Liver (tissue), 9 donors: ENCODE measurements around the gene PRAMEF1. TPM values are rescaled to one million over a fixed set of nuclear protein-coding genes. Genes with fewer than 3 reads are reported as not detected.
"Not testable (repeated sequence)": the region's sequence is repeated elsewhere in the genome, so short reads cannot be mapped to it uniquely, and the experiment has no call there.

Experiments
- DNase-seq: peaks from one replicate; pipeline ENCODE4 v3.0.0-alpha.2; 2017; ENCODE audit warnings: low spot score
- H3K27ac ChIP-seq, 2 donors: one replicate each; pipeline ENCODE4 v1.7.0; 2013; ENCODE audit warnings: inconsistent platforms in 2 of 2, low read length in 2 of 2, control low read depth in 1 of 2, low read depth in 1 of 2, mild to moderate bottlenecking in 1 of 2
- H3K27me3 ChIP-seq, 4 donors: one replicate each; pipeline versions ENCODE4 v1.6.1 to v1.7.0; 2013; ENCODE audit warnings: low read length in 3 of 4, inconsistent platforms in 1 of 4, mild to moderate bottlenecking in 1 of 4, moderate library complexity in 1 of 4; ENCODE audit not compliant: control insufficient read depth in 4 of 4, insufficient read depth in 4 of 4
- H3K36me3 ChIP-seq, 4 donors: one replicate each; pipeline versions ENCODE4 v1.6.1 to v1.7.0; 2013; ENCODE audit warnings: low read length in 3 of 4, mild to moderate bottlenecking in 3 of 4, low read depth in 1 of 4, moderate library complexity in 1 of 4; ENCODE audit not compliant: control insufficient read depth in 4 of 4, insufficient read depth in 3 of 4
- H3K4me1 ChIP-seq, 4 donors: one replicate each; pipeline versions ENCODE4 v1.6.1 to v1.7.0; 2013; ENCODE audit warnings: low read length in 3 of 4, mild to moderate bottlenecking in 3 of 4, moderate library complexity in 1 of 4; ENCODE audit not compliant: control insufficient read depth in 4 of 4, insufficient read depth in 4 of 4
- H3K4me3 ChIP-seq, 3 donors: one replicate each; pipeline versions ENCODE4 v1.6.1 to v1.7.0; 2013; ENCODE audit warnings: low read length in 3 of 3, control low read depth in 1 of 3, low read depth in 1 of 3, mild to moderate bottlenecking in 1 of 3
- H3K9ac ChIP-seq, 2 donors: one replicate each; pipeline ENCODE4 v1.7.0; 2013; ENCODE audit warnings: low read length in 2 of 2, mild to moderate bottlenecking in 2 of 2, moderate library complexity in 2 of 2, control low read depth in 1 of 2, low read depth in 1 of 2
- H3K9me3 ChIP-seq, 4 donors: one replicate each; pipeline versions ENCODE4 v1.6.1 to v1.7.0; 2013; ENCODE audit warnings: low read length in 3 of 4; ENCODE audit not compliant: control insufficient read depth in 4 of 4
- JUND ChIP-seq, 2 donors: IDR thresholded peaks; 2 replicates each; pipeline ENCODE4 v1.6.1; 2016; ENCODE audit warnings: antibody characterized with exemption in 2 of 2
- TAF1 ChIP-seq: conservative IDR thresholded peaks from 2 replicates; pipeline ENCODE4 v1.6.1; 2016; ENCODE audit warnings: antibody characterized with exemption, mild to moderate bottlenecking
- WGBS: extraction: QIAGEN DNeasy Blood & Tissue Kit; methylation state at CpG from one replicate; pipeline ENCODE4 v1.1.7; 2013; 5-methylcytosine and 5-hydroxymethylcytosine counted together
- polyA plus RNA-seq, 2 donors: library from polyadenylated mRNA; stranded (reverse) in 1 of 2; unstranded in 1 of 2; fragments of 200-250 nt in 1 of 2; fragments of >200 nt in 1 of 2; fragmentation: Nextera tagmentation in 1 of 2; extraction: Ambion mirVana in 1 of 2; gene quantifications; one replicate each; pipeline versions ENCODE4 v1.2.1 to v1.2.3, GENCODE V29; 2013 to 2015
- total RNA-seq, 2 donors: library from RNA; depleted of rRNA; stranded (reverse); fragments of >200 nt; gene quantifications; one replicate each; pipeline ENCODE4 v1.2.3, GENCODE V29; 2014
- TF ChIP-seq, protein P1 (sequence below): IDR thresholded peaks from 2 replicates; pipeline ENCODE4 v1.6.1; 2016; ENCODE audit warnings: antibody characterized with exemption
- donor health status: healthy.
- donor health status: healthy.
- donor health status: healthy.
- donor health status: healthy.
- donor health status: healthy.

Gene PRAMEF1
- total and polyA plus RNA-seq, 4 donors = not detected

DNA sequence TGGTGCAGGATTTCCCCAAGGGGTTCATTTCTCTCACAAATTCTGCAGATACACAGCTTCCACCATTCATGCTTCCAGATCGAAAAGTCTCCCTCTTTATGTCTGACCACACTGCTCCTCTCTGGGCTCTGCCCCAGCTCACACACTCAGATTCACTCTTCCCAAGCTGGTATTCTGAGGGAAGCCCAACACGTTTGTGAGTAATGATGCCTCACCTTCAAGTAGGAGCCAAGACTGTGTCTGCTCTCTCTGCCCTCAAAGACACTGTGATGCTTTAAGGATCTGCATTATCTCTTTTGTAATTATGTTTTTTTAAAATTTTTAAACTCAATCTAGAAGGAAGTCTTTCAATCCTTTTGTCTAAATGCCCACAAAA, 20.2 kb downstream of the PRAMEF1 start (continued):
- TF ChIP-seq, protein P1, sequence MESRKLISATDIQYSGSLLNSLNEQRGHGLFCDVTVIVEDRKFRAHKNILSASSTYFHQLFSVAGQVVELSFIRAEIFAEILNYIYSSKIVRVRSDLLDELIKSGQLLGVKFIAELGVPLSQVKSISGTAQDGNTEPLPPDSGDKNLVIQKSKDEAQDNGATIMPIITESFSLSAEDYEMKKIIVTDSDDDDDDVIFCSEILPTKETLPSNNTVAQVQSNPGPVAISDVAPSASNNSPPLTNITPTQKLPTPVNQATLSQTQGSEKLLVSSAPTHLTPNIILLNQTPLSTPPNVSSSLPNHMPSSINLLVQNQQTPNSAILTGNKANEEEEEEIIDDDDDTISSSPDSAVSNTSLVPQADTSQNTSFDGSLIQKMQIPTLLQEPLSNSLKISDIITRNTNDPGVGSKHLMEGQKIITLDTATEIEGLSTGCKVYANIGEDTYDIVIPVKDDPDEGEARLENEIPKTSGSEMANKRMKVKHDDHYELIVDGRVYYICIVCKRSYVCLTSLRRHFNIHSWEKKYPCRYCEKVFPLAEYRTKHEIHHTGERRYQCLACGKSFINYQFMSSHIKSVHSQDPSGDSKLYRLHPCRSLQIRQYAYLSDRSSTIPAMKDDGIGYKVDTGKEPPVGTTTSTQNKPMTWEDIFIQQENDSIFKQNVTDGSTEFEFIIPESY = no peak
- TF ChIP-seq TAF1 (no peak), JUND (IDR thresholded peaks at IDR 0.05) (no peak)

DNA sequence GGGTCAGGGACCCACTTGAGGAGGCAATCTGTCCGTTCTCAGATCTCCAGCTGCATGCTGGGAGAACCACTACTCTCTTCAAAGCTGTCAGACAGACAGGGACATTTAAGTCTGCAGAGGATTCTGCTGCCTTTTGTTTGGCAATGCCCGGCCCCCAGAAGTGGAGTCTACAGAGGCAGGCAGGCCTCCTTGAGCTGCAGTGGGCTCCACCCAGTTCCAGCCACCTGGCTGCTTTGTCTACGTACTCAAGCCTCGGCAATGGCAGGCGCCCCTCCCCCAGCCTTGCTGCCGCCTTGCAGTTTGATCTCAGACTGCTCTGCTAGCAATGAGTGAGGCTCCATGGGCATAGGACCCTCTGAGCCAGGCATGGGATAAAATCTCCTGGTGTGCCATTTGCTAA, 27.9 kb downstream of the PRAMEF1 start:
- H3K4me1 ChIP-seq, H3K27me3 ChIP-seq, DNase-seq, H3K4me3 ChIP-seq, H3K27ac ChIP-seq, H3K36me3 ChIP-seq, H3K9ac ChIP-seq, H3K9me3 ChIP-seq: not testable (repeated sequence)
- whole genome bisulfite sequencing = 67% methylated on average over 6 of the region's 6 CpGs

DNA sequence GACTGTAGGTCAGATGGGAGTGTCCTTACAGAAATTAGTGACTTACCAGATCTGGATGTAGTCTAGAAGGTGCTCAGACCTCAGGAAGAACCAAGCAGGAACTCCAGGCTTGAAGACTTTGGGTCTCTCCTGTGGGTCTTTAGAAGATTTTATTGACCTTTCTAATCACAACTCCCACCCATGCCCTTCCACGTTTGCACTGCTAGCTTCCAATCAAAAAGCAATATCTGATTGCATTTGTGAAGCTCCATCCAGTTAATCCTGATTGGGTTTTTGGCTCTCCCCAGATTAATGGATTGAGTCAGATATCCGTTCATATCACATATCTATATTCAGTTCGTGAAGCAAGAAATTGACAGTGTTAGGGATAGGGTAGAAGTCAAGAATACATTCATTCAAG, 40.1 kb downstream of the PRAMEF1 start, which contains the start of gene PRAMEF11:
Gene PRAMEF11 (minus strand): TSS at position 101 of the 400 bp plus-strand sequence. CDS start 2,621 bp downstream, outside the sequence.
- not testable (repeated sequence) for H3K36me3 ChIP-seq, H3K9me3 ChIP-seq, DNase-seq, H3K9ac ChIP-seq, H3K27me3 ChIP-seq, H3K27ac ChIP-seq, H3K4me1 ChIP-seq, H3K4me3 ChIP-seq
- 59% methylated on average over 3 of the region's 3 CpGs for WGBS

DNA sequence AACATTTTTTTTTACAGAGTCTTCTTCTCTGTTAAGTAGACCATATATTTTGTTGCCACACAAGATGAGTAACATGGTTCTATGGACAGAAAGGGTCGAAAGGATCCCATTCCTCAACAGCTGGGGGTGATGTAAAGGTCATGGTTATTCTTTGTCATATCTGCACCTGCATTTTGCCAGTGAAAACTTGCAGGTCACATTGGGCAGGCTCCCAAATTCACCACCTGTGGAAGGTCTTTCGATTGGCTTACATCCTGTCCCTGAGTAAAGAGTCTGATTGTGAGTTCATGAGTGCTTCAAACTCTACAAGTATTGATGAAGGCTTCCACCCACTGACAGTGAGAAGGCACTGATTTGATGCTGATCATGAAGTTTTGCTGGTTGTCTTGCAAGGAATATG, 42.1 kb downstream of the PRAMEF1 start:
- H3K4me3 ChIP-seq, H3K27me3 ChIP-seq, H3K9ac ChIP-seq, H3K36me3 ChIP-seq, DNase-seq, H3K27ac ChIP-seq, H3K9me3 ChIP-seq, H3K4me1 ChIP-seq: not testable (repeated sequence)
- 46% methylated on average over 2 of the region's 2 CpGs for WGBS

Other genes starting within 250 kb of the PRAMEF1 start
- 100 to 1,000 TPM in 1 of 2 donors, 10 to 100 TPM in 1; 62.6 to 146 TPM for gene DHRS3, start 173.2 kb upstream of the PRAMEF1 start, total RNA-seq
- 100 to 1,000 TPM; 170 to 185 TPM for gene DHRS3, start 173.2 kb upstream of the PRAMEF1 start, polyA plus RNA-seq
- gene AADACL4, start 147.3 kb upstream of the PRAMEF1 start, total RNA-seq = not detected
- not detected for gene AADACL4, start 147.3 kb upstream of the PRAMEF1 start, polyA plus RNA-seq
- gene AADACL3, start 75.3 kb upstream of the PRAMEF1 start, total RNA-seq = not detected
- not detected for gene AADACL3, start 75.3 kb upstream of the PRAMEF1 start, polyA plus RNA-seq
- gene CFAP107, start 45.2 kb upstream of the PRAMEF1 start, total RNA-seq = not detected
- not detected for gene CFAP107, start 45.2 kb upstream of the PRAMEF1 start, polyA plus RNA-seq
- not detected for gene PRAMEF12, start 17.7 kb upstream of the PRAMEF1 start, total RNA-seq
- gene PRAMEF12, start 17.7 kb upstream of the PRAMEF1 start, polyA plus RNA-seq = not detected
- not detected for gene PRAMEF11, start 40.0 kb downstream of the PRAMEF1 start, total RNA-seq
- not detected for gene PRAMEF11, start 40.0 kb downstream of the PRAMEF1 start, polyA plus RNA-seq
- not detected for gene HNRNPCL1, start 57.3 kb downstream of the PRAMEF1 start, total RNA-seq
- not detected for gene HNRNPCL1, start 57.3 kb downstream of the PRAMEF1 start, polyA plus RNA-seq
- not detected for gene PRAMEF2, start 65.7 kb downstream of the PRAMEF1 start, total RNA-seq
- not detected for gene PRAMEF2, start 65.7 kb downstream of the PRAMEF1 start, polyA plus RNA-seq
- not detected for gene PRAMEF4, start 94.8 kb downstream of the PRAMEF1 start, total RNA-seq
- gene PRAMEF4, start 94.8 kb downstream of the PRAMEF1 start, polyA plus RNA-seq = not detected
- gene PRAMEF10, start 106.9 kb downstream of the PRAMEF1 start, total RNA-seq = not detected
- under 1 TPM in 1 of 2 donors, not detected in 1; 0.39 TPM for gene PRAMEF10, start 106.9 kb downstream of the PRAMEF1 start, polyA plus RNA-seq
- not detected for gene PRAMEF7, start 125.2 kb downstream of the PRAMEF1 start, total RNA-seq
- under 1 TPM in 1 of 2 donors, not detected in 1; 0.03 TPM for gene PRAMEF7, start 125.2 kb downstream of the PRAMEF1 start, polyA plus RNA-seq
- not detected for gene PRAMEF6, start 156.2 kb downstream of the PRAMEF1 start, total RNA-seq
- gene PRAMEF6, start 156.2 kb downstream of the PRAMEF1 start, polyA plus RNA-seq = not detected